K562 (cell line): ENCODE results near the gene MAP1LC3B2. TPM values are rescaled to one million over a fixed set of nuclear protein-coding genes. Genes with fewer than 3 reads are reported as not detected.

Source experiments
- CBX3 ChIP-seq, 2 experiments: IDR thresholded peaks; 1 replicate in 1 of 2; 2 replicates in 1 of 2; pipeline ENCODE4 v1.6.1; 2012; ENCODE audit warnings: inconsistent platforms in 2 of 2, low read length in 2 of 2, borderline replicate concordance in 1 of 2, control low read depth in 1 of 2
- CREB5 ChIP-seq: fragments of 250-450 bp; sonication (Bioruptor Pico); IDR thresholded peaks from 2 replicates; pipeline ENCODE4 v1.5.0; 2020; ENCODE audit warnings: mild to moderate bottlenecking
- CREBBP ChIP-seq: IDR thresholded peaks from one replicate; pipeline ENCODE4 v1.6.1; 2012; ENCODE audit warnings: low read depth, mild to moderate bottlenecking, control low read depth, inconsistent platforms, low read length
- DNMT1 ChIP-seq: fragments of 450-650 bp; IDR thresholded peaks from 2 replicates; pipeline ENCODE4 v1.6.1; 2016; ENCODE audit warnings: antibody characterized with exemption, mild to moderate bottlenecking
- MEIS2 ChIP-seq: fragments of 450-650 bp; IDR thresholded peaks from 2 replicates; pipeline ENCODE4 v1.6.1; 2014; ENCODE audit warnings: mild to moderate bottlenecking; ENCODE audit not compliant: partially characterized antibody
- MYBL2 ChIP-seq, 2 experiments: fragments of 450-650 bp in 1 of 2; sonication (generic) in 1 of 2; formaldehyde crosslinking in 1 of 2; IDR thresholded peaks; 2 replicates each; pipeline versions ENCODE4 v1.6.1 to v1.8.1; 2017 to 2022; ENCODE audit warnings: borderline replicate concordance in 1 of 2, inconsistent platforms in 1 of 2, low read depth in 1 of 2, mild to moderate bottlenecking in 1 of 2, missing genetic modification reagents in 1 of 2, moderate library complexity in 1 of 2
- REST ChIP-seq, 2 experiments: fragments of 450-650 bp; formaldehyde crosslinking in 1 of 2; IDR thresholded peaks; 2 replicates each; pipeline versions ENCODE4 v1.4.0 to v1.6.1; 2014 to 2020; ENCODE audit warnings: mild to moderate bottlenecking in 2 of 2, borderline replicate concordance in 1 of 2, low read depth in 1 of 2
- RHOXF2B ChIP-seq: fragments of 250-450 bp; sonication (Bioruptor Pico); conservative IDR thresholded peaks from 2 replicates; pipeline ENCODE4 v1.5.1; 2021
- SMARCB1 ChIP-seq: IDR thresholded peaks from 2 replicates; pipeline ENCODE4 v1.6.1; 2011; ENCODE audit warnings: improper control_type of control experiment, low read depth; ENCODE audit not compliant: insufficient read length
- ZBED1 ChIP-seq: IDR thresholded peaks from 2 replicates; pipeline ENCODE4 v1.6.1; 2014
- ZC3H8 ChIP-seq: fragments of 450-650 bp; IDR thresholded peaks from 2 replicates; pipeline ENCODE4 v1.6.1; 2017
- ZEB2 ChIP-seq: fragments of 450-650 bp; IDR thresholded peaks from 2 replicates; pipeline ENCODE4 v1.6.1; 2016
- ZNF280A ChIP-seq: fragments of 450-650 bp; IDR thresholded peaks from 2 replicates; pipeline ENCODE4 v1.6.1; 2018; ENCODE audit warnings: mild to moderate bottlenecking, low read depth; ENCODE audit not compliant: partially characterized antibody
- ZNF347 ChIP-seq: fragments of 450-650 bp; formaldehyde crosslinking; IDR thresholded peaks from 2 replicates; pipeline ENCODE4 v1.4.0; 2020; ENCODE audit warnings: low read depth, mild to moderate bottlenecking, moderate library complexity
- polyA plus RNA-seq, 8 experiments: library from polyadenylated mRNA; depleted of rRNA in 4 of 8; stranded (reverse) in 5 of 8; unstranded in 3 of 8; fragments of >200 nt; fragmentation: Nextera tagmentation in 2 of 8; fragmentation: Illumina TruSeq in 1 of 8; extraction: Ambion mirVana in 2 of 8; extraction: Trizol in 1 of 8; gene quantifications; 2 replicates each; pipeline versions ENCODE4 v1.2.1 to v1.2.3, GENCODE V29; 2011 to 2014; ENCODE audit warnings: inconsistent platforms in 1 of 8, missing spikeins in 1 of 8
- total RNA-seq, 7 experiments: library from RNA; depleted of rRNA in 6 of 7; stranded (reverse); fragments of >200 nt in 6 of 7; fragmentation: Illumina TruSeq in 2 of 7; extraction: Trizol in 2 of 7; gene quantifications; 2 replicates each; pipeline versions ENCODE4 v1.2.1 to v1.2.3, GENCODE V29; 2011 to 2021; ENCODE audit warnings: low replicate concordance in 1 of 7
- TF ChIP-seq, protein P1 (sequence below): fragments of 250-450 bp; sonication (Bioruptor Pico); IDR thresholded peaks from 2 replicates; pipeline ENCODE4 v1.5.0; 2022; ENCODE audit warnings: mild to moderate bottlenecking

The MAP1LC3B2 gene
- total and polyA plus RNA-seq, 9 of the 15 experiments (the other 6 are each of a cell fraction or from before 2014, with no cell fraction given), result 0.53 to 2.8 (median 0.76) TPM; not detected in 2

GRCh38 chr12:116563262-116563661 is 4.1 kb downstream of the MAP1LC3B2 start (continued):
- TF ChIP-seq, protein P1, sequence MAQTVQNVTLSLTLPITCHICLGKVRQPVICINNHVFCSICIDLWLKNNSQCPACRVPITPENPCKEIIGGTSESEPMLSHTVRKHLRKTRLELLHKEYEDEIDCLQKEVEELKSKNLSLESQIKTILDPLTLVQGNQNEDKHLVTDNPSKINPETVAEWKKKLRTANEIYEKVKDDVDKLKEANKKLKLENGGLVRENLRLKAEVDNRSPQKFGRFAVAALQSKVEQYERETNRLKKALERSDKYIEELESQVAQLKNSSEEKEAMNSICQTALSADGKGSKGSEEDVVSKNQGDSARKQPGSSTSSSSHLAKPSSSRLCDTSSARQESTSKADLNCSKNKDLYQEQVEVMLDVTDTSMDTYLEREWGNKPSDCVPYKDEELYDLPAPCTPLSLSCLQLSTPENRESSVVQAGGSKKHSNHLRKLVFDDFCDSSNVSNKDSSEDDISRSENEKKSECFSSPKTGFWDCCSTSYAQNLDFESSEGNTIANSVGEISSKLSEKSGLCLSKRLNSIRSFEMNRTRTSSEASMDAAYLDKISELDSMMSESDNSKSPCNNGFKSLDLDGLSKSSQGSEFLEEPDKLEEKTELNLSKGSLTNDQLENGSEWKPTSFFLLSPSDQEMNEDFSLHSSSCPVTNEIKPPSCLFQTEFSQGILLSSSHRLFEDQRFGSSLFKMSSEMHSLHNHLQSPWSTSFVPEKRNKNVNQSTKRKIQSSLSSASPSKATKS (CRISPR knock-in tag), result no peak
- TF ChIP-seq SMARCB1 (no peak), MEIS2 (no peak), MYBL2 (IDR thresholded peaks at IDR 0.05; ENCODE audit: low read depth) (0 out of 2 replicates have a peak, but pooled peaks have one; percentile 39), MYBL2 (CRISPR knock-in tag; IDR thresholded peaks at IDR 0.05; ENCODE audit: borderline replicate concordance) (no peak), ZNF280A (peak; percentile 42), CREB5 (CRISPR knock-in tag) (no peak), ZBED1 (no peak), REST (IDR thresholded peaks at IDR 0.05; ENCODE audit: borderline replicate concordance) (0 out of 2 replicates have a peak, but pooled peaks have one; percentile 5), REST (CRISPR knock-in tag; IDR thresholded peaks at IDR 0.05; ENCODE audit: low read depth) (no peak), RHOXF2B (CRISPR knock-in tag) (no peak), ZC3H8 (no peak), CBX3 (IDR thresholded peaks at IDR 0.05; ENCODE audit: borderline replicate concordance in 1 of 2, low read length in 2 of 2) (peak in 1 of 2 experiments; percentile 99; a peak in 2 of 3 replicates), ZNF347 (CRISPR knock-in tag) (no peak), CREBBP (no peak), DNMT1 (no peak), ZEB2 (0 out of 2 replicates have a peak, but pooled peaks have one; percentile 34)
